HL-60 (cell line): Measurements from ENCODE around the gene CYP2A6.
"Not testable (repeated sequence)": the region's sequence is repeated elsewhere in the genome, so short reads cannot be mapped to it uniquely, and the experiment has no call there.

Experiments used
- CTCF ChIP-seq: IDR thresholded peaks from one replicate; pipeline ENCODE4 v1.5.1; 2011; ENCODE audit warnings: low read length, control low read depth, inconsistent platforms; ENCODE audit not compliant: insufficient read depth
- GABPA ChIP-seq: IDR thresholded peaks from 2 replicates; pipeline ENCODE4 v1.6.1; 2012; ENCODE audit warnings: low read depth
- POLR2AphosphoS5 ChIP-seq: IDR thresholded peaks from 2 replicates; pipeline ENCODE4 v1.6.1; 2012; ENCODE audit warnings: low read depth
- REST ChIP-seq: IDR thresholded peaks from 2 replicates; pipeline ENCODE4 v1.6.1; 2012; ENCODE audit warnings: low read depth; ENCODE audit not compliant: insufficient replicate concordance
- SPI1 ChIP-seq: IDR thresholded peaks from 2 replicates; pipeline ENCODE4 v1.6.1; 2012; ENCODE audit warnings: low read depth, mild to moderate bottlenecking, borderline replicate concordance

GRCh38 chr19:40832431-40832790 lies 17.8 kb downstream of the CYP2A6 start:
- TF ChIP-seq POLR2AphosphoS5, REST, CTCF, GABPA, SPI1: not testable (repeated sequence)
